GM12892 (cell line): ENCODE data around the gene FOXRED2.

Experiments used
- POLR2A ChIP-seq: IDR thresholded peaks from 2 replicates; pipeline ENCODE4 v1.6.1; 2011; ENCODE audit warnings: low read depth, low read length, control low read depth
- POLR2AphosphoS5 ChIP-seq: IDR thresholded peaks from 2 replicates; pipeline ENCODE4 v1.6.1; 2011; ENCODE audit warnings: low read depth, low read length, control low read depth
- TAF1 ChIP-seq: IDR thresholded peaks from 2 replicates; pipeline ENCODE4 v1.6.1; 2011; ENCODE audit warnings: low read depth, mild to moderate bottlenecking, control low read depth, low read length, borderline replicate concordance

- TF ChIP-seq POLR2A = no peak
- no peak for TF ChIP-seq POLR2AphosphoS5
- TF ChIP-seq TAF1 = no peak
Observed at GRCh38 chr22:36546092-36546804, 39.4 kb upstream of the FOXRED2 start.
